Hippocampal formation (tissue), 2 donors: Measurements from ENCODE around the gene PSENEN.
A peak's percentile ranks its signal among the peaks of the same experiment; 100 is the strongest.

ENCODE experiments used
- DNase-seq, 2 donors: peaks; one replicate each; lab custom pipeline; 2025; lab: John Stamatoyannopoulos, UW

Gene PSENEN, protein sequence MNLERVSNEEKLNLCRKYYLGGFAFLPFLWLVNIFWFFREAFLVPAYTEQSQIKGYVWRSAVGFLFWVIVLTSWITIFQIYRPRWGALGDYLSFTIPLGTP

DNA sequence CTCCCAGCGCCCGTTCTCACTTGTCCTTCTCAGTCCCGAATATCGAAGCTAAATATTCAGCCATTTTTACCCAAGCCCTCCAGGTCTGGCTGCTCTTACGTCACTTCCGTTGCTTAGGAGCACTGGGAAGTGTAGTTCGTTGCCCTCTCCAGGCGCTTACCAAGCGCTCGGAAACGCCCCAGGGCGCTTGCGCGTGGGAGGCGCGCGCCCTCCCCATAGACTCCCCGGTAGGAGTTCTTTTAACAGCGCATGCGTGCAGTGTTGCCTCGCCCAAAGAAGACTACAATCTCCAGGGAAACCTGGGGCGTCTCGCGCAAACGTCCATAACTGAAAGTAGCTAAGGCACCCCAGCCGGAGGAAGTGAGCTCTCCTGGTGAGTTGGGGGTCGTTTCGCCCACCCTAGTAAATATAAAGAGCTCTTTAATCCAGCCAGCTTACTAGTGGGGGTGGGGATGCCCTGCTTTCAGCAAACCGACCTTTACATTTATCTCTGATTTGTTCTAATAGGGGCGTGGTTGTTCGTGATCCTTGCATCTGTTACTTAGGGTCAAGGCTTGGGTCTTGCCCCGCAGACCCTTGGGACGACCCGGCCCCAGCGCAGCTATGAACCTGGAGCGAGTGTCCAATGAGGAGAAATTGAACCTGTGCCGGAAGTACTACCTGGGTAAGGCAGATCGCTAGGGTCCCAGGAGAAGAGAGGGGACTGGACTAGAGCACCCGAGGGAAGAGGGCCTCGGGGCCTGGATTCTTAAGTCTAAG lies at the start of gene PSENEN, which contains the start of gene U2AF1L4:
TSS of gene PSENEN (plus strand) at position 324 of the 759 bp plus-strand sequence. CDS start at position 604, 280 bp downstream.
TSS of gene U2AF1L4 (minus strand) at position 91 of the 759 bp plus-strand sequence. CDS start at position 64, 27 bp downstream.
- peak; percentile 98 to 99 for DNase-seq

DNA sequence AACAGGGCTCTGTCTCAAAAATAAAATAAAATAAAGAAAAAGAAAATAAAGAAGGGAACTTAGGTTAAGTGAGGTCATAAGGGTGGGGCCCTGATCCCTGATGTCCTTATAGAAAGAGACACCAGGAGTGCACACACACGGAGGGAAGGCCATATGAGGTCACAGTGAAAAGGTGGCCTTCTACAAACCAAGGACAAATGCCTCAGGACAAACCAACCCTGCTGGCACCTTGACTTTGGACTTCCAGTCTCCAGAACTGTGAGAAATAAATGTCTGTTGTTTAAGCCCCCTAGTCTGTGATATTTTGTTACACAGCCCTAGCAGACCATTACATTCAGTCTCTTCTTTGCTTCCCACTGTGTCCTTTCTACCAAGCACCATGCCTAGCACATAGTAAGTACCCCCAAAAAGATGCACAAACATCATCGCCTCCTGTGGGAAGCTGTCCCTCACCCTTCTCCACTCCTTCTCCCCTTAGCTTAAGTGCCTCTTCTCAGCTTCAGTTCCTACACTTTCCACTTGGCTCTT lies 49.5 kb upstream of the PSENEN start:
- DNase-seq: no peak

DNA sequence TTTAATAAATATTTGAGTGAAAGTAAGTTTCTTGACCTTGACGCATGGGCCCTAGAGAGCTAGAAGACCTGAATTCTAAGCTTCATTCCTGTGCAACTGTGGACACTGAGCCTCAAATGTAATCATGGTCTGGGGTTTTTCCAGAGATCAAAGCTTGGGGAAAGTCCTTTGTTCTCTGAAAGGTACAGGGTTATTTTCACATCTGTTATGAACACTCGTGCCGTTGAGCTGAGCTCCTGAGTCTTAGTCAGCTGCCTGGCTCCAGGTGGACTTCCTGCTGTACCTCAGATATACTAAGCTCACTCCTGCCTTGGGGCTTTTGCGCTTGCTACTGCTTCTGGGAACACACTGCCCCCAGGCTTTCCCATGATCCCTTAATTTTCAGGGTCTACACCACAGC lies 48.6 kb upstream of the PSENEN start:
- no peak for DNase-seq

DNA sequence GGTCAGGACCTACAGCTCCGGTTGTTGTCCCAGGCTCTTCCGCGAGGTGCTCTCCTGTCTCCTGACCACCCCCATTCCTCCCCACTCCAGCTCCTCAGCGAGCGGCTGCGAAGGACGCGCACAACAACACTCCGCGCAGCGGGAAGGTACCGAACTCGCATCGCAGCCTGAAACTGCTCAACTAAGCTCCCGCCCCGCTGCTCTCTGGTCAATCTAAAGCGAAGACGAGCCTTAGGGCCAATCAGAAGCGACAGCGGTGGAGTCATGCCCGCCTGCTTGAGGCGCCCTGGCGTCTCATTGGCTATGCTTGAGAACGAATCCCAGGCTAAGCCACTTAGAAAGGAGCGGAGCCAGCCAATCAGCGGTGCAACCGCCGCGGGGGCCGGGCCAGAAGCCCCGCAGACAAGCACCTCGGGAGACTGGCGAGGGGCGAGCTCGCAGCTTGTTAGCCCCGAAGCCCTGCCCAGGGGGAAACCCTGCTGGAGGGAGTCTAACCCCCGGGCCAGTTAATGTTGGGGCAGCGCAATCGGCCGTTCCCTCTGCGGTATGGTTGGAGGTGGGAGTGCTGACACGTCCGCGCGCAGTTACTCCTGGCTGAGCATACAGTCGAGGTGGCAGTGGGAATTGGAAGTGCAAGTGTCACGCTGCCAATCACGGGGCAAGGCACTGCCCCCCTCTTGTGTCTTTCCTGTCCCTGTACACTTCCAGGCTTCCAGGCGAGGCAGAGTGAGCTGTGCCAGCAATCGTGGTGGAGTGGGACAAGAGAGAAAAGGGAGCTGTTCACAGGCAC lies 43.0 kb upstream of the PSENEN start:
- peak; percentile 96 to 98 for DNase-seq

DNA sequence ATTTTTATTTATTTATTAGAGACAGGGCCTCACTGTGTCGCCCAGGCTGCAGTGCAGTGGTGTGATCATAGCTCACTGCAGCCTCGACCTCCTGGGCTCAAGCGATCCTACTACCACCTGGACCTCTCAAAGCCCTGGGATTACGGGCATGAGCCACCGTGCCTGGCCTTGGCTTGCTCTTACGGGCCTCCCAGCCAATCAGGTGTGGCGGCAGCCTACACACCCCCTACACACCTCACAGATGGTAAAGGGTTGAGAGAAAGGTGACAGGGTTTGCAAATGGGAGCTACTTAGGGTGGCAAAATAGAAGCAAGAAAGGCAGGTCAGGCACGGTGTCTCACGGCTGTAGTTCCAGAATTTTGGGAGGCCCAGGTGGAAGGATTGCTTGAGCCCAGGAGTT lies 42.1 kb upstream of the PSENEN start:
- no peak for DNase-seq

DNA sequence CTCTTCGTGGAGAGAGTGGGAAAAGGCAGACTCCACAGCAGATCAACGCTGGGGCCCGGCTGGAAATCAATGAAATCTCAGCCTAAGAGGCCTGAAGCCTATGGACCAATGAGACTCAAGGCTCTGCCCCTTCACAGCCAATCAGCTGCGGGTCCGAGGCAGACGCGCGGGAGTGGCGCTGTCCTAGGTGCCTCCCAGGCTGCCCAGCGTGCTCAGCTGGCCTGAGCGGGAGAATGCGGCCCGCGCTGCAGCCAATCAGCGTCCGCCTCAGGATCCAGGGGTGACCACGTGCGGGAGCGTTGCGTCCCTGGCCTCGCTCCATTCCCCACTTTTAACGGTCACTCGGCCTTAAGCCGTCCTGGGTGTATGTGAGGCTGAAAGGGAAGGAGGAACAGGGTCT lies 41.2 kb upstream of the PSENEN start, which contains the start of gene ZBTB32:
TSS of gene ZBTB32 (plus strand) at position 341 of the 400 bp plus-strand sequence. CDS start 10,069 bp downstream, outside the sequence.
- DNase-seq: no peak

DNA sequence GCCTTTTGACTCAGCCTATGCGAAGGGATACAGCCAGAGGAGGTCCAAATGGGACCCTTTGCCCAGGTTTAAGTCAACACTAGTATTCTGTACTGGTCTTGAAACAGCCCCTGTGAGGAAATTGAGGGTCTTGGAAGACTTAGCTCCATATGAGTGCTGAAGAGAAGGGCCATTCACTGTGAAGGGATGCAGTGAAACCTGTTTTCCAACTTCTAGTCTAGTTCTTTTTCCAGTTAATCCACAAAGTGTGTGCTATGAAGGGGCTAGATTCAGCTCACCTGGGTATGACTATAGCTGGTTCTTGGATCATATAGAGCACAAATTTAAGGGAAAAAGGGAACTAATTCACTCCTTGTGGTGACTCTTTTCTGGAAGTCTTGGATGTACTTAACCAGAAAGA lies 37.1 kb upstream of the PSENEN start:
- no peak for DNase-seq

DNA sequence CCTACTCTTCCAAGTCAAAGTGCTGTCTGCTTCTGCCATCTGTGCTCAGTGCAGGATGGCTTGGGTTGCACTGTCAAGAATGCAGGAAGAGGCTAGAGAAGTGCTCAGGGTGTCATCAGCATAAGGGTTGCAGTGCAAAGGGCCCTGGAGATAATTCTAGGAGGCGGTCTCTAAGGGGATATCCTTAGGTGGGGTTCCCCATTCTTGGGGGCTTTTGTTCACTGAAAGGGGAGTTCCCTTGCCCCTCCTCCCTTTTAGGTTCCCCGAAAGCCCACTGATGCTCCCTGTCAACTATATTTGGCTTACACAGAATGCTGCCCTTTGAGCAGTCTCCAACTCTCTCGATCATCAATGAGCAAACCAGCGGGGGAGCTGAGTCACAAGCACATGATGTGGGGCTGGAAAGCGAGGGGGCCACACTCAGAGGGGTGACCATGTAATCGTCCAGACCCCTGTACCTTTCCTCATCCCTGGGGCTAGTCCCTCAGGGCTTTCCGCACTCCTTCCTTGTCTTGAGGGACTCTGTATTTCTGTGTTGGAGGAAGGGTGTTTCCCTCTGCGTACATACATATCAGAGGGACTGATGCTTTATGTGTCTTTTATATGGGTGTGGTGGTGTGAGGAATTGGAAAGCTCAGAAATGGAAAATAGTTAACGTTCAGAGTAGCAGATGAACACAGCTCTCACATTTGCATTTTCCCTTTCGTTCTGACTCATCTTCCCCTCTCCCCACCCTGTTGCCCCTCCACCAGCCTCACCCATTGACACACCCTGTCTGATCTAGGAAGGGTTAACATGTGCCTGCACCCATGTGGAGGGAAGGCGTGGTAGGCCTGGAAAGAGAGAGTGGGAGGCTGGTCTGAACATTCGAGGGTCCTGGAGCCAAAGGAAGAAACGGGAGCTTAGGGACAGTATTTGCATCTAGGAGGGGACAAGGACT lies 34.4 kb upstream of the PSENEN start:
- DNase-seq: no peak

DNA sequence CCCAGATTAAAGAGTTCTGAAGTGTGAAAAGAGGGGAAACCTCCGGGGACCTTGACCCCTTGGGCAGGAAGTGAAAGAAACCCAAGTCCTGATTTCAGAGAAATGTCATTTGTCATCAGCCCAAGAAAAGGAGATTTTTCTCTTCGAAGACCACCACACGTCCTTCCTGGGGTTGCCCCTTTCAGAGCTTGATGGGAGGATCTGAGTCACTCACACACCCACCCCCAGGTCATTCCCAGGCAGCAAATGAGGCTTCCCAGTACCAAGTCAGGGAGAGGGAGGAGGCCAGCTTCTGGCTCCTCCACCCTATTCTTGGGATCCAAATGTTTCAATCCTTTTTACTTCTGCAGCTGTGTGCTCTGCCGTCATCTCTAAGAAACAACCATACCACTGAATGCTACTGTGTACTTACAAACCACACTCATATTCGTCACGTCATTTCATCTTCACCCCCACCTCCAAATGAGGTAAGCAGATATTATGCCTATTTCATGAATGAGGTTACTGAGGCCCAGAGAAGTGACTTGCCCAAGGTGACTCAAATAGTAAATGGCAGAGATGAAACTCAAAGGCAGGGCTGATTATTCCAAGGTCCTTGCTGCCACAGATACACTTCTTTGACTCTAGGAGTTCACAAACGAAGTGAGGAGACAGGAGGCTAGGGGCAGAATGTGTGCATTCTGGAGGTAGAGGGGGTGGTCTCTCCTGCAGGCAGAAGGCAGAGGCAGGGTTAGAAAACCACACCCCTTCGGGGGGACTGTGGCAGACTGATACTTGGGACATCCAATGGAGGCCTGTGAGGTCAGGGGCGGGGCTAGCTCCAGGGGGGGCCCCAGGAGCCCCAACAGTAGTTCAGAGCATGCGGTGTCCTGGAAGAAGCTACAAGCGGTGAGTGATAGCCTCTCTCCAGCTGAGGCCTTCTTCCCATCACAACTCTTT lies 32.6 kb upstream of the PSENEN start:
- no peak for DNase-seq

DNA sequence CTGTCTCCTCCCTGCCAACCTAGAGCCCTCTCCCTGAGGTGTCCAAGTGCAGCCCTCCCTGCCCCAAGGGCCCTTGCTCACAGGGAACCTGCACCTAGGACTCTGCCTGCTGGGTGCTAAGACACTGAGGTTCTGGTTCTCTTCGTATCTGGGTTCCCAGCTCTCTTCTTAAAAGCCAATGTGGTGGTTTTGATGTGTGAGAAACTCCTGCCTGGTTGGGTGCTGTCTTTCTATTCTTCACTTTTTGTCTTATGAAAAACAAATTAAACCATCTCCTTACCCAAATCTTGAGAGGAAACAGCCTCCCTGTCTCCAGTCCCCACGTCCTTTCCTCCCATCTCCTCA lies 32.0 kb upstream of the PSENEN start:
- DNase-seq: no peak

DNA sequence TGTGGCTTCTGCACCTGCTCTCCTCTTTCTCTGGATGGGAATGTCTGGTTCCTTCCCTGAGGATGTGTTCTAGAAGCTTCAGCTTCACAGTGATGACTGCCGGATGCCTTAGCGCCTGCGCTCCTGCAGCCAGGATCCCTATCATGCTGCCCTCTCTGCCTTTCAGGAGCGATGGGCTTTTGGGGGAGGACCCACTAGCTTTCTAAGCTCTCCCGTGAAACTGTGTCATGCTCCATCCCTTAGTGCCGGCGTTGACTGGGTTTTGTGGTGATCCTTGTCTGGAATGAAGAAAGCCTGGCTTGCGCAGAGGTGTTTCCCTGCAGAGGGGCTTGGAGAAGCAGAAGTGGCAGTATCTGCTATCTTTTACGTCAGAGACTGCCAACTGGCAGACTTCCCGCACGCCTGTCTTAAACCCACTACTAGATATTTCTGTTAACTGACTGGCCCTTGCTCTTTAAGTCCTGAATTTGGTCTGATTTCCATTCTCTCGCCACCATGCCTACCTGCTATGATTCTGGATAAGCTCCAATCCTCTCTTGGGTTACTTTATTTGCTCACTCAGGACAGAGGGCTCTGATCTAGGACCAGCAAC lies 31.5 kb upstream of the PSENEN start:
- DNase-seq: no peak

DNA sequence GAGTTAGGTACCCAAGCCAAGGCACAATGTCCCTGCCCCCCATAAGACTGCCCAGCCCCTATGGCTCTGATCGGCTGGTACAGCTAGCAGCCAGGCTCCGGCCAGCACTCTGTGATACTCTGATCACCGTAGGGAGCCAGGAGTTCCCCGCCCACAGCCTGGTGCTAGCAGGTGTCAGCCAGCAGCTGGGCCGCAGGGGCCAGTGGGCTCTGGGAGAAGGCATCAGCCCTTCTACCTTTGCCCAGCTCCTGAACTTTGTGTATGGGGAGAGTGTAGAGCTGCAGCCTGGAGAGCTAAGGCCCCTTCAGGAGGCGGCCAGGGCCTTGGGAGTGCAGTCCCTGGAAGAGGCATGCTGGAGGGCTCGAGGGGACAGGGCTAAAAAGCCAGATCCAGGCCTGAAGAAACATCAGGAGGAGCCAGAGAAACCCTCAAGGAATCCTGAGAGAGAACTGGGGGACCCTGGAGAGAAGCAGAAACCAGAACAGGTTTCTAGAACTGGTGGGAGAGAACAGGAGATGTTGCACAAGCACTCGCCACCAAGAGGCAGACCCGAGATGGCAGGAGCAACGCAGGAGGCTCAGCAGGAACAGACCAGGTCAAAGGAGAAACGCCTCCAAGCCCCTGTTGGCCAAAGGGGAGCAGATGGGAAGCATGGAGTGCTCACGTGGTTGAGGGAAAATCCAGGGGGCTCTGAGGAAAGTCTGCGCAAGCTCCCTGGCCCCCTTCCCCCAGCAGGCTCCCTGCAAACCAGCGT lies 30.7 kb upstream of the PSENEN start:
- no peak for DNase-seq

DNA sequence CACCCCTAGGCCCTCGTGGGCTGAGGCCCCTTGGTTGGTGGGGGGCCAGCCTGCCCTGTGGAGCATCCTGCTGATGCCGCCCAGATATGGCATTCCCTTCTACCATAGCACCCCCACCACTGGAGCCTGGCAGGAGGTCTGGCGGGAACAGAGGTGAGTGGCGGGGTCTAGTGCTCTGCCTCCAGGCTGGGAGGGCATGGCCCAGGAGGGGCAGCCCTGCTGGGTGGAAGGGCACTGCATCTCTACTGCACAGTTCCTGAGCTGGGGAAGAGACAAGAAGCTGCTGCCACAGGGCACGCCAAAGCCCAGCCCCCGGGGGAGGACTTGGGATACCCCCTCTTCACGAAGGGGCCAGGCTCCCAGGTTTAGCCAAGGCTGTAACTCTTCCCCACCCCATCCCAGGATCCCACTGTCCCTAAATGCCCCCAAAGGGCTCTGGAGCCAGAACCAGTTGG lies 30.1 kb upstream of the PSENEN start:
- no peak for DNase-seq

DNA sequence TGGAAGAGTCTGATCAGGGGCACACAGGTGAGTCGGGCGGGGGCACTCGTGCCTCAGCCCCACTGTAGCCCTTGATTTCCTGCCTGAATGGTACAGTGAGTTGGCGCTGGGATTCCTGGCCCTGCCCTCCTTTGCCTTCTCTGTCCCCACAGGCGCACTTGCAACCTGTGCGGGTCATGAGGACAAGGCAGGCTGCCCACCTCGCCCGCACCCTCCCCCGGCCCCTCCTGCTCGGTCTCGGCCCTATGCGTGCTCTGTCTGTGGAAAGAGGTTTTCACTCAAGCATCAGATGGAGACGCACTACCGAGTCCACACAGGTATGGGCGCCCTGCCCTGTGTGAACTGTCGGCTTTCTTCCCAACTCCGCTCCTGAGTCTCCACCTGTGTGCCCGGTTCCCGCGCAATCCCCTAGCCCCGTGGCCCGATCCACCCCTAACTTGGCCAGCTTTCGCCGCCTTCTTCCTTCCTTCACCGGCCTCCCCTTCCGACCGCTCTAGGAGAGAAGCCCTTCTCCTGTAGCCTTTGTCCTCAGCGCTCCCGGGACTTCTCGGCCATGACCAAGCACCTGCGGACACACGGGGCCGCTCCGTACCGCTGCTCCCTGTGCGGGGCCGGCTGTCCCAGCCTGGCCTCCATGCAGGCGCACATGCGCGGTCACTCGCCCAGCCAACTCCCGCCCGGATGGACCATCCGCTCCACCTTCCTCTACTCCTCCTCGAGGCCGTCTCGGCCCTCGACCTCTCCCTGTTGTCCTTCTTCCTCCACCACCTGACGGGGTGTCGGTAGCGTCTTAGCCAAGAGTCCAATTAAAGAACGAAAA lies 29.3 kb upstream of the PSENEN start:
- no peak for DNase-seq

DNA sequence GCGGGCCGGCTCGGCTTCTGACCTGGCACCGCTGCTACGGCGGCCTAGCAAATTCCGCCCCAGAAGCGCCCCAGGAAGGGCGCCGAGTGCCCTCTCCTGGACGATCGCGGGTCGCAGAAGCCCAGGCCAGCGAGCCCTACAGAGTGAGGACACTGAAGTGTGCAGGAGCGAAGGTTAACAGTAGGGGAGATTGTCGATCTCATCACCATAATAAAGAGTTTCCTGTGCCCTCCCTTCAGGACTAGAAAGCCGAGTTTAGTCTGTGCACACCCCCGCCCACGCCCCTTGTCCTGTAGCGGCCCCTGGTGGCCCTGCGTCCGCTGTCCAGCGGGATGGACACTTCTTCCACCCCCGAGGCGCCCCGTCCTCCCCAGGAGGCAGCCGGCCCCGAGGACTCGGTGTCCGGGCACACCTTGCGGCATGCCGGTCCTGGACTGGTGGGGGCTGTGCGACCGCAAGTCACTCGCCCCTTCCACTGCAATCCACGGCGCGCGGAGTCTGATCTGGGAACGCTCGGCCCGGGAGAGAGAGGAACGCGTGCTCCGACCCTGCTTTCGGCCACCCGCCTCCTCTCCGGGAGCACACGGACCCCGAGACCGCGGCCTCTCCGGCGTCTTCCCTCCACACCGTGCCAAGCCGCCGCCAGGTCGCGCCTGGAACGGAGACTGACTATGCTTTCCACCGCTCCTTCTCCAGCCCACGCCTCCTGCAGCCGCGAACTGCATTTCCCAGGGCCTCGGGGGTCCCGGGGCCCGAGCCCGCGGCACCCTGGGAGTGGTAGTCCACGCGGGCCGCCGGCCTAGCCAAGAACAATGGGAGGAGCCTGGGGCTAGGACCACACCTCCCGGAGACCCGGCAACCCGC lies 28.4 kb upstream of the PSENEN start:
- DNase-seq: peak; percentile 80 to 83

DNA sequence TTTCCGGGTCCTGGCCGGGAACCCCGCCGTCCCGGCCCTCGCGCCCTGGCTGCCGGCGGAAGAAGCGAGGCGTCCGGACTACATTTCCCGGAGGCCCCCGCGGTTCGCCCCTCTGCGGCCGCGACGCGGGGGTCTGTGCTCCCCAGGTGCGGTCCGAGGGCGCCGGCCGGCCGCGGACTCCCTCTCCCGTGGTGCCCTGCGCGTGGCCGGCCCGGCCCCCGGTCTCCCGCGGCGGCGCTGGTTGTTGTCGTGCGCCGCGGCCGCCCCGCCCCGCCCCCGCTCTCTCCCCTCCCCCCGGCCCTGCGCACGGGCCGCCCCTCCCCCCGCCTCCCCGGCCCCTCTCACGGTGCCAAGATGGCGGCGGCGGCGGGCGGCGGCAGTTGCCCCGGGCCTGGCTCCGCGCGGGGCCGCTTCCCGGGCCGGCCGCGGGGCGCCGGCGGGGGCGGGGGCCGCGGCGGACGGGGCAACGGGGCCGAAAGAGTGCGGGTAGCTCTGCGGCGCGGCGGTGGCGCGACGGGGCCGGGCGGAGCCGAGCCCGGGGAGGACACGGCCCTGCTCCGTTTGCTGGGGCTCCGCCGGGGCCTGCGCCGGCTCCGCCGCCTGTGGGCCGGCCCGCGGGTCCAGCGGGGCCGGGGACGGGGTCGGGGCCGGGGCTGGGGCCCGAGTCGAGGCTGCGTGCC lies 27.6 kb upstream of the PSENEN start, which contains the start of gene KMT2B:
TSS of gene KMT2B (plus strand) at position 339 of the 680 bp plus-strand sequence. CDS start at position 355, 16 bp downstream.
- peak; percentile 93 to 94 for DNase-seq
